K562 (cell line): ENCODE measurements around the gene PSMA1. TPM values are rescaled to one million over a fixed set of nuclear protein-coding genes. Genes with fewer than 3 reads are reported as not detected.

Experiments used
- ATAC-seq: fragments of 200-7000 bp; cut with Tn5 transposase; 3 replicates; pipeline ENCODE4 v1.9.1; 2020; ENCODE audit warnings: moderate library complexity
- BruUV-seq: library from RNA; stranded (reverse); fragments of 400-500 nt; replicated peaks from 2 replicates; lab custom pipeline; 2021; lab: Mats Ljungman, UMichigan
- CTCF ChIA-PET: fragments of 300-600 bp; formaldehyde crosslinking; extraction: SDS; loops from one replicate; lab custom pipeline; 2021; ENCODE audit warnings: low intra/inter-chr PET ratio; lab: Yijun Ruan, JAX
- POLR2A ChIA-PET: fragments of 300-600, 350-650 bp; sonication (Branson Sonifier 250); formaldehyde crosslinking; extraction: SDS; loops from one replicate; lab custom pipeline; 2021; ENCODE audit warnings: antibody characterized with exemption, inconsistent platforms; lab: Yijun Ruan, JAX
- DNase-seq, 4 experiments: peaks; one replicate each; pipeline versions ENCODE4 v3.0.0 to v3.0.0-alpha.2; 2011 to 2018; ENCODE audit warnings: low spot score in 3 of 4, mixed read lengths in 3 of 4; ENCODE audit errors: extremely low read depth in 1 of 4
- FAIRE-seq: peaks from 2 replicates; lab custom pipeline; 2011; peaks lifted over from hg19 to GRCh38; lab: Jason Lieb, UNC
- H2AFZ ChIP-seq: 2 replicates; pipeline ENCODE4 v1.6.0; 2011; ENCODE audit warnings: low read depth, low read length, control low read depth, inconsistent platforms
- H3K27ac ChIP-seq: fragments of 200-600 bp; 3 replicates; pipeline ENCODE4 v1.8.0; 2011; ENCODE audit warnings: low read depth, mild to moderate bottlenecking, control low read depth, inconsistent platforms, low read length, moderate library complexity, mixed read lengths; ENCODE audit errors: extremely low read depth
- H3K27me3 ChIP-seq, 2 experiments: fragments of 300-600 bp in 1 of 2; 2 replicates in 1 of 2; 3 replicates in 1 of 2; pipeline versions ENCODE4 v1.6.0 to v1.8.0; 2011; ENCODE audit warnings: inconsistent platforms in 2 of 2, low read length in 2 of 2, mild to moderate bottlenecking in 1 of 2, mixed read lengths in 1 of 2, moderate library complexity in 1 of 2; ENCODE audit not compliant: control insufficient read depth in 2 of 2, insufficient read depth in 2 of 2
- H3K36me3 ChIP-seq: fragments of 300-600 bp; 3 replicates; pipeline ENCODE4 v1.8.0; 2011; ENCODE audit warnings: mild to moderate bottlenecking, low read length, inconsistent platforms; ENCODE audit not compliant: control insufficient read depth, insufficient read depth
- H3K4me1 ChIP-seq, 2 experiments: fragments of 200-600 bp in 1 of 2; replicated peaks in 1 of 2; 2 replicates in 1 of 2; 3 replicates in 1 of 2; pipeline versions ENCODE4 v1.5.1 to v1.8.0; 2011; ENCODE audit warnings: inconsistent platforms in 2 of 2, low read length in 2 of 2, mild to moderate bottlenecking in 1 of 2, mixed read lengths in 1 of 2, moderate library complexity in 1 of 2; ENCODE audit not compliant: control insufficient read depth in 2 of 2, insufficient read depth in 2 of 2
- H3K4me2 ChIP-seq: 2 replicates; pipeline ENCODE4 v1.6.1; 2011; ENCODE audit warnings: low read length, control low read depth, inconsistent platforms, mixed read lengths; ENCODE audit not compliant: insufficient read depth
- H3K4me3 ChIP-seq: fragments of 200-600 bp; sonication (generic), shearing (Covaris generic); 2 replicates; pipeline ENCODE4 v1.5.1; 2016; ENCODE audit warnings: control low read depth, inconsistent platforms
- H3K79me2 ChIP-seq: fragments of 200-600 bp; 3 replicates; pipeline ENCODE4 v1.8.0; 2011; ENCODE audit warnings: low read length, inconsistent platforms; ENCODE audit not compliant: control insufficient read depth, insufficient read depth
- H3K9ac ChIP-seq, 2 experiments: 2 replicates each; pipeline versions ENCODE4 v1.6.0 to v1.6.1; 2011; ENCODE audit warnings: low read depth in 2 of 2, low read length in 2 of 2, control low read depth in 1 of 2, inconsistent platforms in 1 of 2, mild to moderate bottlenecking in 1 of 2, mixed read lengths in 1 of 2; ENCODE audit not compliant: insufficient read depth in 1 of 2
- H3K9me1 ChIP-seq: one replicate; pipeline ENCODE4 v1.6.0; 2011; ENCODE audit warnings: inconsistent platforms, mild to moderate bottlenecking, low read length, moderate library complexity; ENCODE audit not compliant: control insufficient read depth, insufficient read depth
- H3K9me3 ChIP-seq: replicated peaks from 2 replicates; pipeline ENCODE4 v1.5.1; 2011; ENCODE audit warnings: low read depth, low read length, inconsistent platforms; ENCODE audit not compliant: control insufficient read depth, insufficient read depth
- H4K20me1 ChIP-seq: replicated peaks from 2 replicates; pipeline ENCODE4 v1.6.1; 2011; ENCODE audit warnings: low read length, inconsistent platforms, mixed read lengths; ENCODE audit not compliant: control insufficient read depth, insufficient read depth
- CBX5 ChIP-seq: IDR thresholded peaks from 2 replicates; pipeline ENCODE4 v1.6.1; 2014; ENCODE audit warnings: low read depth, borderline replicate concordance
- CXXC5 ChIP-seq: fragments of 250-450 bp; sonication (Bioruptor Pico); IDR thresholded peaks from 2 replicates; pipeline ENCODE4 v1.8.0; 2022; ENCODE audit warnings: inconsistent platforms, mild to moderate bottlenecking, moderate library complexity
- E2F5 ChIP-seq: sonication (generic); formaldehyde crosslinking; IDR thresholded peaks from 2 replicates; pipeline ENCODE4 v1.8.0; 2022; ENCODE audit warnings: mild to moderate bottlenecking, missing genetic modification reagents
- FOXP4 ChIP-seq: sonication (generic); formaldehyde crosslinking; IDR thresholded peaks from 2 replicates; pipeline ENCODE4 v1.8.0; 2022; ENCODE audit warnings: mild to moderate bottlenecking, missing genetic modification reagents, borderline replicate concordance
- ILF3 ChIP-seq: fragments of 450-650 bp; IDR thresholded peaks from 2 replicates; pipeline ENCODE4 v1.6.1; 2018; ENCODE audit warnings: antibody characterized with exemption, mild to moderate bottlenecking, moderate library complexity, borderline replicate concordance
- NCOA1 ChIP-seq: fragments of 450-650 bp; IDR thresholded peaks from 2 replicates; pipeline ENCODE4 v1.6.1; 2016; ENCODE audit warnings: low read depth
- RBM34 ChIP-seq: fragments of 200-400 bp; formaldehyde crosslinking; IDR thresholded peaks from 2 replicates; pipeline ENCODE4 v1.6.1; 2018; ENCODE audit warnings: low read length, borderline replicate concordance; ENCODE audit not compliant: insufficient read depth
- RFX7 ChIP-seq: fragments of 250-450 bp; sonication (Bioruptor Pico); IDR thresholded peaks from 2 replicates; pipeline ENCODE4 v1.5.1; 2021; ENCODE audit warnings: mild to moderate bottlenecking
- SNAPC5 ChIP-seq: fragments of 250-450 bp; sonication (Bioruptor Pico); IDR thresholded peaks from 2 replicates; pipeline ENCODE4 v1.8.0; 2021; ENCODE audit warnings: moderate library complexity, mild to moderate bottlenecking, inconsistent platforms
- SNRNP70 ChIP-seq: fragments of 200-400 bp; formaldehyde crosslinking; optimal IDR thresholded peaks from 2 replicates; pipeline ENCODE3; 2017; ENCODE audit warnings: low read depth, low read length
- ZBTB1 ChIP-seq: sonication (generic); formaldehyde crosslinking; IDR thresholded peaks from 2 replicates; pipeline ENCODE4 v1.8.1; 2023; ENCODE audit warnings: missing genetic modification reagents, low read depth, mild to moderate bottlenecking, borderline replicate concordance
- ZNF384 ChIP-seq: IDR thresholded peaks from 2 replicates; pipeline ENCODE4 v1.6.1; 2012; ENCODE audit warnings: low read depth, low read length, improper control_type of control experiment
- WGBS: fragments of 100-300 bp; shearing (Covaris generic); methylation state at CpG from one replicate; pipeline ENCODE4 v1.1.6; 2016; ENCODE audit warnings: low coverage, mixed read lengths; ENCODE audit not compliant: insufficient coverage; ENCODE audit errors: missing lambda C conversion rate; 5-methylcytosine and 5-hydroxymethylcytosine counted together
- in situ Hi-C: fragments of 300-500 bp; cut with MboI; formaldehyde crosslinking; loops from 4 replicates; pipeline ENCODE4 v1.15.0; 2018; ENCODE audit warnings: inconsistent platforms, mixed read lengths
- intact Hi-C: fragments of 100-400 bp; cut with micrococcal nuclease; formaldehyde crosslinking; loops from 2 replicates; pipeline ENCODE4 v1.14.2; 2022
- polyA plus RNA-seq, 8 experiments: library from polyadenylated mRNA; depleted of rRNA in 4 of 8; stranded (reverse) in 5 of 8; unstranded in 3 of 8; fragments of >200 nt; fragmentation: Nextera tagmentation in 2 of 8; fragmentation: Illumina TruSeq in 1 of 8; extraction: Ambion mirVana in 2 of 8; extraction: Trizol in 1 of 8; gene quantifications; 2 replicates each; pipeline versions ENCODE4 v1.2.1 to v1.2.3, GENCODE V29; 2011 to 2014; ENCODE audit warnings: inconsistent platforms in 1 of 8, missing spikeins in 1 of 8
- total RNA-seq, 7 experiments: library from RNA; depleted of rRNA in 6 of 7; stranded (reverse); fragments of >200 nt in 6 of 7; fragmentation: Illumina TruSeq in 2 of 7; extraction: Trizol in 2 of 7; gene quantifications; 2 replicates each; pipeline versions ENCODE4 v1.2.1 to v1.2.3, GENCODE V29; 2011 to 2021; ENCODE audit warnings: low replicate concordance in 1 of 7
- TF ChIP-seq, protein P1 (sequence below): fragments of 250-450 bp; sonication (Bioruptor Pico); IDR thresholded peaks from 2 replicates; pipeline ENCODE4 v1.8.0; 2021; ENCODE audit warnings: moderate library complexity, mild to moderate bottlenecking, inconsistent platforms

Gene PSMA1
- total and polyA plus RNA-seq, 9 of the 15 experiments (the other 6 are each of a cell fraction or from before 2014, with no cell fraction given), result 283 to 1,007 (median 424) TPM

DNA sequence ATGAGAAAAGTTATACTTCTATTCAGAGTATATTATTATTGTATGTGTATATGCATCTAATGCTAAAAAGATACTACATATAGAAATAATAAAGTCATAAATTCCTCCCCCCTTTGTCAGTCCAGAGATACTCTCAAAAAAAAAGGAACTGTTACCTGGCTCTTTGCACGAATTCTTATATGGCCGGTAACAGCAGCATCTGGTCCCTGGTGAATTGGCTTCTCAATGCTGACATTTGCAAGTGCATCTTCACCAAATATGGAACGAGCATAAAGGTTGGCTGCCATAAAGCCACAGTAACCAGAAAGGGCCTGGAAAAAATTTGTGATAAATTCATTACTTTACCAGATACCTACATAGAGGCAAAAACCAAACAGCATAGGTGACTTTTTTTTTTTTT lies 61.8 kb downstream of the PSMA1 start:
- no TSS peak for BruUV-seq
- FAIRE-seq, result no peak
- ATAC-seq, result no peak
- Histone ChIP-seq H3K9me3 (no peaks in the 10 kb centered on the region), H4K20me1 (no peaks in the 10 kb centered on the region), H3K36me3 (peaks cover 67% of the 10 kb centered on the region), H3K9ac (no peak overlapping the region), H3K4me3 (no peak overlapping the region), H3K4me2 (no peak overlapping the region), H3K9me1 (no peaks in the 10 kb centered on the region), H2AFZ (no peak overlapping the region), H3K27ac (no peak overlapping the region), H3K27me3 (no peaks in the 10 kb centered on the region), H3K4me1 (no peaks in the 10 kb centered on the region), H3K79me2 (no peaks in the 10 kb centered on the region)
- TF ChIP-seq FOXP4 (CRISPR knock-in tag) (no peak), ZBTB1 (CRISPR knock-in tag) (no peak), E2F5 (CRISPR knock-in tag) (no peak), CBX5 (no peak), SNAPC5 (CRISPR knock-in tag) (no peak), NCOA1 (no peak), ZNF384 (no peak), RFX7 (CRISPR knock-in tag) (no peak), ILF3 (no peak), CXXC5 (no peak), SNRNP70 (no peak), RBM34 (no peak)
- TF ChIP-seq, protein P1, sequence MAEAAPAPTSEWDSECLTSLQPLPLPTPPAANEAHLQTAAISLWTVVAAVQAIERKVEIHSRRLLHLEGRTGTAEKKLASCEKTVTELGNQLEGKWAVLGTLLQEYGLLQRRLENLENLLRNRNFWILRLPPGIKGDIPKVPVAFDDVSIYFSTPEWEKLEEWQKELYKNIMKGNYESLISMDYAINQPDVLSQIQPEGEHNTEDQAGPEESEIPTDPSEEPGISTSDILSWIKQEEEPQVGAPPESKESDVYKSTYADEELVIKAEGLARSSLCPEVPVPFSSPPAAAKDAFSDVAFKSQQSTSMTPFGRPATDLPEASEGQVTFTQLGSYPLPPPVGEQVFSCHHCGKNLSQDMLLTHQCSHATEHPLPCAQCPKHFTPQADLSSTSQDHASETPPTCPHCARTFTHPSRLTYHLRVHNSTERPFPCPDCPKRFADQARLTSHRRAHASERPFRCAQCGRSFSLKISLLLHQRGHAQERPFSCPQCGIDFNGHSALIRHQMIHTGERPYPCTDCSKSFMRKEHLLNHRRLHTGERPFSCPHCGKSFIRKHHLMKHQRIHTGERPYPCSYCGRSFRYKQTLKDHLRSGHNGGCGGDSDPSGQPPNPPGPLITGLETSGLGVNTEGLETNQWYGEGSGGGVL, result no peak
- ChIA-PET POLR2A (interaction anchor here (1.2 kb wide), 1 partner anchor 42 kb away, joined by 5 read pairs; no protein-coding TSS in a partner anchor), CTCF (no interaction called here)
- in situ Hi-C loops (loop anchor here (10.0 kb wide), 1 partner anchor 154 kb away; no protein-coding TSS in a partner anchor), intact Hi-C loops (no loop called here)
- WGBS, result 93% methylated on average over 3 of the region's 3 CpGs
- DNase-seq, result no peak
